ENCODE data around the gene AJM1.

The AJM1 gene

DNA sequence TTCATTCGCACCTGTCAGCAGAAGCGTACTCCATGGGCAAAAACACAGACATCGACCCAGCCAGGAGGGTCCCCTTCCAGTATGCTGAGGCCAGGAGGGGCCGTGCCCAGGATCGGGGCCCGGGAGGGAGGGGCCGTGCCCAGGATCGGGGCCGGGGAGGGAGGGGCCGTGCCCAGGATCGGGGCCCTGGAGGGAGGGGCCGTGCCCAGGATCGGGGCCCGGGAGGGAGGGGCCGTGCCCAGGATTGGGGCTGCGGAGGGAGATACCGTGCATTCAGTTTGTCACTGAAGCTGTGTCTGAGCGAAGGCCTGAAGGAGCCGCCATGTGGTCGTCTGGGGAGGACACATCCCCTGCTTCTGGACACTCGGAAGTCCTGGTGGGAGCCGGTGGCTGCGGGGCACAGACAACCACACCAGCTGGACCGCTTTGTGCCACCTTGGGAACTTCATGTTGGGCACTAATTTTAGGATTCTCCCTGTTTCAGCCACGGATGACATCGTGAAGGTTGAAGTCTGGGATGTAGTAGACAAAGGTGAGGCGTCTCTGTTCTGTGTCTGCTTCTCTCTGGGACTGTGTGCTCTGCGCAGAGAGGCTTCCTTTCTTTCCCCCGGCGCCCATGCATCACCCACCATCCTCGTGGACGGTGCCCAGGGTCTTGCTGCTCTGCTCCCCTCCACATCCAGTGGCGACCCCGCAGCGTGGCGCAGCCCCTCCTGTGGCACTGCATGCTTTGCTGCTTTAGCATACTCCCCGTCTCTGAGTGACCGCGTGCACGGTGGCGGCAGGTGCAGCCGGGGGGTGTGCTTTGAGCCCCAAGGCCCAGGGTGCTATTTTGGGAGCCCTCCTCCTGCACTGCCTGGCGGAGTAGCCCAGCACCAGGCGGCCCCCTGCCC, 16.7 kb upstream of the AJM1 start:
- Mint-ChIP-seq H3K4me1 (peaks cover 21% of the 10 kb centered on the region), H3K27ac (no peak overlapping the region), H3K27me3 (ENCODE audit: low read depth, poor library complexity) (peaks cover 6% of the 10 kb centered on the region), H3K9me3 (no peaks in the 10 kb centered on the region), H3K36me3 (ENCODE audit: low read depth) (peaks cover 16% of the 10 kb centered on the region), H3K4me3 (no peak overlapping the region)
- DNase-seq = no peak
- TF ChIP-seq, protein P1, sequence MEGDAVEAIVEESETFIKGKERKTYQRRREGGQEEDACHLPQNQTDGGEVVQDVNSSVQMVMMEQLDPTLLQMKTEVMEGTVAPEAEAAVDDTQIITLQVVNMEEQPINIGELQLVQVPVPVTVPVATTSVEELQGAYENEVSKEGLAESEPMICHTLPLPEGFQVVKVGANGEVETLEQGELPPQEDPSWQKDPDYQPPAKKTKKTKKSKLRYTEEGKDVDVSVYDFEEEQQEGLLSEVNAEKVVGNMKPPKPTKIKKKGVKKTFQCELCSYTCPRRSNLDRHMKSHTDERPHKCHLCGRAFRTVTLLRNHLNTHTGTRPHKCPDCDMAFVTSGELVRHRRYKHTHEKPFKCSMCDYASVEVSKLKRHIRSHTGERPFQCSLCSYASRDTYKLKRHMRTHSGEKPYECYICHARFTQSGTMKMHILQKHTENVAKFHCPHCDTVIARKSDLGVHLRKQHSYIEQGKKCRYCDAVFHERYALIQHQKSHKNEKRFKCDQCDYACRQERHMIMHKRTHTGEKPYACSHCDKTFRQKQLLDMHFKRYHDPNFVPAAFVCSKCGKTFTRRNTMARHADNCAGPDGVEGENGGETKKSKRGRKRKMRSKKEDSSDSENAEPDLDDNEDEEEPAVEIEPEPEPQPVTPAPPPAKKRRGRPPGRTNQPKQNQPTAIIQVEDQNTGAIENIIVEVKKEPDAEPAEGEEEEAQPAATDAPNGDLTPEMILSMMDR (IDR thresholded peaks at IDR 0.05) = no peak

DNA sequence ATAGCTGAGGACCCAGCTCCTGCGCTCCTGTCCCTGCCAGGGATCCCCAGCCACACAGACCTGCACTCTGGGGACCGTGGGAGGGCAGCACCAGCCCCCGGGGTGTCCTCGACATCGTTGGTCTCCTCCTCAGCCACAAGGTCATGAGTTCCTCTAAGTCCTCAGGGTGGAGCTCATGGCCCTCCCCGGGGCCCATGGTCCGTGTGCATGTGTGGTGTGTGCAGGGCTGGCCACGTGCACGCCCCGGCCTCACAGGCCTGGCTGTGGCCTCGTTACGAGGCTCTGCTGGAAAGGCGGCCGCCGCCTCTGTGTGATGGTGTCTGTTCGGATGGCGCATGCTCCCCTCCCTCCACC, 16.1 kb upstream of the AJM1 start:
- no peak for DNase-seq
- peaks cover 10% of the 10 kb centered on the region for H3K36me3 Mint-ChIP-seq (ENCODE audit: low read depth)
- peaks cover 15% of the 10 kb centered on the region for H3K4me1 Mint-ChIP-seq
- H3K27me3 Mint-ChIP-seq (ENCODE audit: low read depth, poor library complexity) = peaks cover under 1% of the 10 kb centered on the region
- H3K9me3 Mint-ChIP-seq = no peaks in the 10 kb centered on the region
- TF ChIP-seq, protein P1 (IDR thresholded peaks at IDR 0.05) = no peak
- H3K4me3 Mint-ChIP-seq = no peak overlapping the region
- H3K27ac Mint-ChIP-seq = no peak overlapping the region

DNA sequence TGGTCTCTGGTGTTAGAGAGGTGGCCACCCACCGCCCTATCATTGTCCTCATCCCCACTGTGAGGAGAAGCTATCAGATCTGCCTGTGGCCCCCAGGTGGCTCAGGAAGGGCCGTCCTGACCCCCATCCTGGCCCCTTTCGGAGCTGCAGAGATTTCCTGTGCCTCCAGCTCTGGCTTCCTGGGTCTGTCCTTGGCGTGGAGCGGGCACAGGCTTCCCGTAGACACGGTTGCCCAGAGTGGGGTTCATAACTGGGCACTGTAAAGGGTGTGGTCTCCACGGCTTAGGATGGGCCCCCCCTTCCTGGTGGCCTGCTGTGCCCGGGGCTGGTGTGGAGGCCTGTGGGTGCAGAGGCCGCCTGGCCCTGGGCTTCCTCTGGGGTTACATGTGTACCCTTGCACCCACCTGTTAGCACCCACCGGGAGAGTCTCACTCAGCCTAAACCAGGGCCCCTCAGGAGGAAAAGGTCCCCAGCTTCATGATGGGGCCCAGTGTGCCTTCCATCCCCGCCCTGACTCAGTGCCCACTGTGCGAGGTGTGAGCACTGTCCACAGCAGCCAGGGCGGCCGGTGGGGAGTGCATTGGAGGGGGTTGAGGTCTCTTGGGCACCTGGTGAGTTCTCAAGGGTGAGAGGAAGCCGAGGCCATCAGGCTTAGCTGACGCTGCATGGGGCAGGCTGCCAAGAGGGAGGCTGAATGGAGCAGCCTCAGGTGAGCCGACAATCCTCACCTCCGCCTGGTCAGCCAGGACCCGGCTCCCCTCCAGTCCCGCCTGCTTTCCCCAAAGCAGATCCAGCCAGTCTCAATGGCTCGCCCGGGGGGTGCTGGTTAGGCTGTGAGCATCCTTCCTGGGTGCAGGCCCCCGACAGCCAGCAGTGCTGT, 15.3 kb upstream of the AJM1 start:
- peaks cover 10% of the 10 kb centered on the region for H3K36me3 Mint-ChIP-seq (ENCODE audit: low read depth)
- H3K4me3 Mint-ChIP-seq = no peak overlapping the region
- H3K27ac Mint-ChIP-seq = no peak overlapping the region

DNA sequence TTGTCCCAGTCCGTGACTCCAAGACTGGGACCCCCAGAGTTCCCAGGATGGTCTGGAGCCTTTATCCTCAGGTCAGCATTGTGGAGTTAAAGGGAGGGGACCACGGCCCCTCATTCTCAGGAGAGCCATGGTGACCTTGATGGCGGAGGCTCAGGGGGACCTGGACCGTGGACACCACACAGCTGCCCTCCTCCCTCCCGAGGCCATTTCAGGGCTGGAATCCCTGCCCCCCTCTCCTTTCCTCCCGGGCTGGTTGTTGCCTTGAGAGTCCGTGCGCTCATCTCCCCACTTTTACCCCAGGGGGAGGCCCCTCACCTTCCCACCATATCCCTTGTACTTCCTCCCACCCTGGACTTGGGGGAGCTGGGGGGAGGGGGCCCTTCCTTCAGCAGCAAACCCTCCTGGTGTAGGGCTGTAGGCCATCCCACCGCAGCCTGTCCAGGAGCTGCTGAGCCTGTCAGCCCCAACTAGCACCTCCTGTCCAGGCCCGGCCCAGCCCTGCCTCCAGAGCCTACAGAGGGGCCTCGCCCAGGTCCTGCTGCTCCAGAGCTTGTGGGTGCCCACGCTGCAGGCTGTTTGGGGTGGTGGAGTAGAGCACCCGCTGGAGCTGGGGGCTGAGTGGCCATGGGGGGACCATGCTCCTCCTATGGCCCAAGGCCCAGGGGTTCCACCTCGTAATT, 14.3 kb upstream of the AJM1 start:
- Mint-ChIP-seq H3K27me3 (ENCODE audit: low read depth, poor library complexity) (no peaks in the 10 kb centered on the region), H3K36me3 (ENCODE audit: low read depth) (peaks cover 16% of the 10 kb centered on the region), H3K4me3 (no peak overlapping the region), H3K4me1 (peaks cover 10% of the 10 kb centered on the region), H3K9me3 (no peaks in the 10 kb centered on the region), H3K27ac (no peak overlapping the region)
- DNase-seq = no peak
- TF ChIP-seq, protein P1 (IDR thresholded peaks at IDR 0.05) = no peak

More for the DNA sequence above, 15.3 kb upstream of the AJM1 start:
- TF ChIP-seq, protein P1 (IDR thresholded peaks at IDR 0.05) = no peak
- DNase-seq = no peak
- Mint-ChIP-seq H3K9me3 (no peaks in the 10 kb centered on the region), H3K27me3 (ENCODE audit: low read depth, poor library complexity) (no peaks in the 10 kb centered on the region), H3K4me1 (peaks cover 11% of the 10 kb centered on the region)

DNA sequence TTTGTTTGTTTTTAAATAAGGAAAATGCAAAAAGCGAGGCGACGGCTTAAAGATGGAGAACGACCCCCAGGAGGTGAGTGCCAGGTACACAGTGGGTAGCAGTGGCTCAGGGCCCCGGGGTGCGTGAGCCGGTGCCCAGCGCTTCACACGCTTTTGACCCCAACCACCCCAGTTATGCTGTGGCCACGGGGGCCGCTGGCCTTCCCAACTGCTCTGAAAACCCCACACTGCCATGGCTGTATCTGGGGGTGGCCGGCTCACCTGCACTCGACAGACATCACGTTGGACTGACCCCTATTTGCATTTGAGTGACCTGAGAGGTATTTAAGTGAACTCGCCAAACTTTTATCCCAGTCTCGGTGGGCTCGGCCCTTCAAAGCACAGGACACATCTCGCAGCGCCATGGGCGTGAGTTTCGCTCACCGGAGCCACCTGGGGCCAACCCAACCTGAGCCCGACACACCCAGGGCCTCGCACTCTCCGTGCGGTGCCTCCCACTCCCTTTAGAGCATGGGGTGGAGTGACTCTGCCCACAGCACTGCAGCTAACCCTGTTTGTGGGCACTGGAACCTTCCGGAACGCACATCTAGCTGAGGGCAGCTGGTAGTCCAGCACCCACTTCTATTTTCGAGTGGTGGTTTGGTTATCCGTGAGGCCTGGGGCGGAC, 13.7 kb upstream of the AJM1 start:
- H3K4me3 Mint-ChIP-seq = no peak overlapping the region
- no peaks in the 10 kb centered on the region for H3K9me3 Mint-ChIP-seq
- no peak overlapping the region for H3K27ac Mint-ChIP-seq
- no peak for DNase-seq
- TF ChIP-seq, protein P1 (IDR thresholded peaks at IDR 0.05) = no peak
- H3K4me1 Mint-ChIP-seq = peaks cover 4% of the 10 kb centered on the region
- H3K27me3 Mint-ChIP-seq (ENCODE audit: low read depth, poor library complexity) = no peaks in the 10 kb centered on the region
- H3K36me3 Mint-ChIP-seq (ENCODE audit: low read depth) = peaks cover 10% of the 10 kb centered on the region

All from nephron progenitor cell (in vitro differentiated cells).